DMS114 treated with DMSO at 0.1 percent for 48 hours (cell line): ENCODE data around the gene GGCX.
"Not testable (repeated sequence)": the region's sequence is repeated elsewhere in the genome, so short reads cannot be mapped to it uniquely, and the experiment has no call there.

Source experiments
- DNase-seq: peaks from one replicate; lab custom pipeline; 2025; ENCODE audit not compliant: unreplicated experiment; lab: John Stamatoyannopoulos, UW

Gene GGCX

DNA sequence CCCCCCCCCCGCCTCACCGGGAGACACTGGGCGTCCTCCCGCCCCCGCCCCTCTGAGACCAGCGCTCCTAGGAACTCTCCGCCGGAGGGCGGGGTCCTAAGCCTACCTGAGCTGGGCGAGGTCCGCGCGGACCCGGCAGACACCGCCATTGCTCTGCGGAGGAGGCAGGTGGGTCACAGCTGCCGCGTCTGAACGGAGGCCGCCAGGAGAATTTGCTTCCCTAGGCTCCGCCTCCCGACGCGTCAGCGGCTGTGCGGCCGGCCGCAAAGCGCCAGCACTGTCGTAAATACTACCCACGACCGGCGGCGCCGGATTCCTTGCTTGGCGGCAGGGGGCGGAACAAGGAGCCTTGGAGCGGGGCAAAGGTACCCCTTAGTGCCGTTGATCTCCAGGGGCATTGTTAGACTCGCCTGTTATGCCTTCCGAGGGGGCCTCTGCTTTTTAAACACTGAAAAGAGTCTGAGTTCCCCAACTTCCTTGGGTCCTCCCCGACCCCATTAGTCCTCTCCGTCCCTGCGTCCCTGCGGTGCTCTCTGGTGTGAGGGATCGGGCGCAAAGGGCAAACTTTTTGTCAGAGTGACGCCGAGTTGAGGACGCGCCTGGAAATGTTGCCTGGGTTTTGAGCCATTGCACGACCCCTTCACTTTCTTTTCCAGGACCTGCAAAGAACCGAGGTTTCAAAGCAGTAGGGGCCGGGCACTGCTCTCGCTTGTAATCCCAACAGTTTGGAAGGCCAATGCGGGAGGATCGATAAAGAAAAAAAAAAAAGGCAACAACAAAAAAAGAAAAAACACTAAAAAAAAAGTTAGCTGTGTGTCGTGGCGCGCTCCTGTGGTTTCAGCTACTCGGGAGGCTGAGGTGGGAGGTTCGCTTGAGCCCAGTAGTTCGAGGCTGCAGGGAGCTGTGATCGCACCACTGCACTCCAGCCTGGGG, at the start of gene GGCX:
GGCX (minus strand) TSS at position 214 of the 933 bp plus-strand sequence; CDS start at position 149, 65 bp downstream.
- peak; percentile 92 for DNase-seq

GRCh38 chr2:85607268-85608215, 46.2 kb upstream of the GGCX start:
- DNase-seq = no peak

GRCh38 chr2:85606116-85606455, 44.8 kb upstream of the GGCX start:
- DNase-seq = no peak

DNA sequence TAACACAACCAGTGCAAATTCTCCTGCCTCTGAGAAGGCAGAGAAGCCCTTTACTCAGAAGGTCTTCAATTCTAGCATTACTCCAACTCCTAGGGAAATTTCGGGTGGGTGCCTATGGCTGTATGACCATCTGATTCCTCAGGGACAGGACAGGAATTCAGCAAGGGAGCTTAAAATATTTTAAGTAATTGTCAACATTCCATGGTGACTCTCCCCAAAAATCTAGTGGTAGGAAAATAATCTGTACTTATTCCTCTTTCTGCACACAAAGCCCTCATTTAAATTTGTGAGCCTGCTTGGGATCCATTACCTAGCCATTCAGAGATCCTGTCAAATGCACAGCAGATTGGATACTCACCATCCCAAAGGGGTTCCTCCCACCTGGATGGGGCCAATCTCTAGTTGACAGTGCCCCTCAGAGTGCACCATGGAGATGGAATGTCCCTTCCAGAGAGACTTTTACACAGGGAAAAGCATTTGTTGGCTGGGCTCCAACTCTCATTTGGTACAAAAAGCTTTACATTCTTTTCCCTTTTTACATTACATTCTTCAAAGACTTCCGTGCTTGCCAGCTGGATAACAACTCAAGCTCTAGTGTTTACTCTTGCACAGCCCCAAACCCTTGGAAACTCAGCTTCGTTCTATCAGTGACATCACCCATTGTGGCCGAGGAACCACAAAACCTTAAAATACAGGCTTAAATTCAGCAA, 44.3 kb upstream of the GGCX start:
- DNase-seq = no peak

GRCh38 chr2:85604568-85605339, 43.5 kb upstream of the GGCX start:
- no peak for DNase-seq

DNA sequence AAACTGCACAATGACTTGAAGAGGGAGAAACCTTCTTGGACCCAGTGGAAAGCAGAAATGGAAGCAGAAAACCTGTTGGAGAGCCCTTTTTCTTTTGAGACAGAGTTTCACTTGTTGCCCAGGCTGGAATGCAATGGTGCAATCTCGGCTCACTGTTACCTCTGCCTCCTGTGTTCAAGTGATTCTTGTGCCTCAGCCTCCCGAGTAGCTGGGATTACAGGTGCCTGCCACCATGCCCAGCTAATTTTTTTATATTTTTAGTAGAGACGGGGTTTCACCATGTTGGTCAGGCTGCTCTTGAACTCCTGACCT, 42.8 kb upstream of the GGCX start:
- DNase-seq = not testable (repeated sequence)

- peak; percentile 77 for DNase-seq
These were observed 41.4 kb upstream of the GGCX start, which contains the start of gene TMEM150A for GRCh38 chr2:85602476-85603234. Gene TMEM150A, minus strand, starts transcription at chr2:85602698. Its CDS starts 750 bp downstream, at chr2:85601948.

DNA sequence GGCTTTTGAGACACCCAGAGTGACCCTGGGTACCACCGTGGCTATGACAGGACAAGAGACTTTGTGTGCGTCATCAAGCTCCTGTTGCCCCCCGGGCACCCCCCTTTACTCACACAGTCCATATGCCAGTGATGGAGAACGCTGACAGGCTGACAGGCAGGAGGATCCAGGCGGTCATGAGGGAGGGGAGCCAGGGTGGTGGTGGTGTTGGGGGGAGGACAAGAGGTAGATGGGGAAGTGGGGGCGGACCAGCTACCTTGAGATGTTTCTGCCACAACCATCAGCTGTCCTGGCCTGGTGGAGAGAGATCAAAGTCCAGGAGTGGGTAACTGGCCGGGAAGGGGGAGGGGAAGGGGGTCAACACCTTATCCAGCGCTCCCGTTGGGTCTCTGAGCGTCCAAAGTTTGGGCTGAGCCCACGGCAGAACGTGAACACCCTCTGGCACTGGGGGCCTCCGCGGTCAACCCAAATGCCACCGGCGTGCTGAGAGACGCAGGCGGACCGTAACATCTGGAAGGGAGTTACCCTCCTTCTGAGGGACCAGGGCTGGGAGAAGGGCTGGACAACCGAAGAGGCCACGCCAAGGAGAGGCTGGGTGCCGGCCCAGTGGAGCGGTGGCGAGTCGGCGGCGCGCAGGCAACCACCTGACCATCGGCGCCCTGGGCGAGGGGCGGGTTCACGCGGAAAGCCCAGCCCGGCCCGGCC, 40.6 kb upstream of the GGCX start:
- no peak for DNase-seq

- DNase-seq = no peak
These were observed 39.9 kb upstream of the GGCX start for GRCh38 chr2:85600951-85601770.

- DNase-seq = no peak
These were observed 38.9 kb upstream of the GGCX start for GRCh38 chr2:85600235-85600575.

- DNase-seq = no peak
These were observed 38.4 kb upstream of the GGCX start for GRCh38 chr2:85599468-85600234.

DNA sequence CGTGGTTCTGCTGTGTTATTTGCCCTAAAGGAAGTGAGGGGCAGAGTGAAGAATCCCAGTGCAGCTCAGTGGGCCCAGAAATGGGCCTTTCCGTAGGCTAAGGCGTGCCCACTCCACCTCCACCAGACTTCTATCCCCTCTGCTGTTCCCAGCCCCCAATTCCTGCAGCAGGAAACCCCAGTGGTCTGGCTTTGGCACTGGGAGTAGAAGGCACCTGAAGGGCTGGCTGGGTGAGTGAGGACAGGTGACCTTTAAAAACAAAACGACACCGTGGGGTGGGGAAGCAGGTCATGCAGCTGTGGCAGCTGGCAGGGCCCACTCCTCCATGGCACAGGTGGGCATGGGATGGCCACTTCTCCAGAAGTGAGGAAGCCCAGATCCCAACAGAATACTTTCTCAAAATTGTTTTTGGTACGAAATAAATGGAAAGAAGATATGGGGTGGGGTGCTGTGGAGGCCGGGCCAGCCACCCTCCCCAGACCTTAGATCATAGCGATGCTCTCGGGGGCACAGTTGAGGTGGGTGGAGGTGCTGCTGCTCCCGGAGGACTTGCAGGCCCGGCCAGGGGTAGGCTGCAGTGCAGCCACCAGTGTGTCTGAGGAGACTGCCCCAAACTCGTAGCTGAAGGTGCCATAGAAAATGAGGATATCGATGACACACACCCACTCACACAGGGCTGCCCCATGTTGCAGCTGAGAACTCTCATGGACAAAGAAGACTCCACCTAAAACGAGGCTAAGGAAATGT, 37.5 kb upstream of the GGCX start:
- no peak for DNase-seq

DNA sequence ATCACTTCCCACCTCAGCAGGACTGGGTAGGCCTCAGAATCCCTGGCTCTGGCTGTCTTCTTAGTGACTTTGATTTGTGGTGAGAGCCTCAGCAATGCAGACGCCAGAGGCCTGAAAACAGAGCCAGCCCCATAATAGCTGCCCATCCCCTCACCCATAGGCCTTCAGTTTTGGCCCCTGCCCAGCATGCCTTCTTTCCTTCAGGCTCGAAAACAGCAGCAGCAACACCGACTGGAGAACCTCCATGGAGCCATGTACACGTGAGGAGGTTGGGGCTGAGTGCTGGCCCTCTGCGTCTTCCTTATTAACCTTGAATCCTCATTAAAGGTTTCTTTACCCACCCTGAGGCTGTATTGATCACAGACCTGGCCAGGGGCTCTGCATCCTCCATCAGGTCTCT, 35.9 kb upstream of the GGCX start:
- DNase-seq = no peak

DNA sequence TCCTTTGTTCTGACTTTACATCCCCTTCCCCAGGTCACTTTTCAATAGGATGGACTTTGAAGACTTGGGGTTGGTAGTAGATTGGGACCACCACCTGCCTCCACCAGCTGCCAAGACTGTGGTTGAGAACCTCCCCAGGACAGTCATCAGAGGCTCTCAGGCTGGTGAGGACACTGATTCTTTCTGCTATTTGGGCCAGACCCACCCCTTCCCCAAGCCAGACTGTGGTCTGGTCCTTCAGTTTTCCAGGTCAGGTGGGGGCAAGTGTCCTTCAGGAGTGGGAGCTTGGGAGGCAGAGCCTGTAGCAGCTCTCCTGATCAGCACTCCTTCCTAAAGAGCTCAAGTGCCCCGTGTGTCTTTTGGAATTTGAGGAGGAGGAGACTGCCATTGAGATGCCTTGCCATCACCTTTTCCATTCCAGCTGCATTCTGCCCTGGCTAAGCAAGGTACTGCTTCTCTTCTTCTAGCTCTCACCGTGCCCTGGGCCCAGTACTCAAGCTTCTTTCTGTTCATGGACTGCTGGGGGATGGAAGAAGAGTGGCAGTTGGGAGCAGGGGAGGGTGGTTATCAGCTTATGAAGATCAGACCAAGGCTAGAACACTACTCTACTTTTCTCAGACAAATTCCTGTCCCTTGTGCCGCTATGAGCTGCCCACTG, 35.3 kb upstream of the GGCX start:
- DNase-seq = no peak

GRCh38 chr2:85596026-85596333, 34.7 kb upstream of the GGCX start:
- no peak for DNase-seq

DNA sequence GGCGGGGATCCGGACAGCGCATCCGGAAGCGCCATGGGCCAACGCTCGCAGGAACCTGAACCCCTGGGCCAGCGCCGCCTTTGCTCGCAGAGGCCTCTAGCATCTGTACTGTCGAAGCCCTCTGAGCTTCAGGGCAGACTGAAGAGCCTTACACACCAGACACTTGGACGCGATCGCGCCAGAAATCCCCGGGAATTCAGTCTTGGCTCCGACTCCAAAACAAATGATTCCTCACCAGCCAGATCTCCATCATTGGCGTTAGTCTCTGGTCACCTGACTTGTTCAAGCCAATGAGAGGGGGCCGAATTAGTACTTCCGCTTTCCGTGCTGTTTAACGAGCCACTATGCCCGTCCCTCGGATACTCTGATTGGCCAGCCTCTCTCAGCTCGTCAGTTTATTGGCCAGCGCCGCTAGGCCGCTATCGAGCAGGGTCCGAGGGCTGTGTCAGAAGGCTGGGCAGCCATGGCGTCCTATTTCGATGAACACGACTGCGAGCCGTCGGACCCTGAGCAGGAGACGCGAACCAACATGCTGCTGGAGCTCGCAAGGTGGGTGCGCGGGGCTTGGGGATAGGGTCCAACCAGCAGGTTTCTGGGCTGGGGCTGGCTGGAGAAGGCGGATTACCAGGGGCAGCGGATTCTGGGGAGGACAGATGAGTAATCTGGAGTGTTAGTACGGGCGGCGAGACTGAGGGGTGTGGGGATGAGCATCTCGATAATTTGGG, 34.2 kb upstream of the GGCX start, which contains the start of gene RNF181:
RNF181 (plus strand) TSS at position 445 of the 725 bp plus-strand sequence; CDS start at position 464, 19 bp downstream.
- peak; percentile 99 for DNase-seq
